ENCODE results near the gene OPCML. TPM values are rescaled to one million over a fixed set of nuclear protein-coding genes. Genes with fewer than 3 reads are reported as not detected.

Gene OPCML
- total RNA-seq, 1 experiment from 2014 or later: not detected

DNA sequence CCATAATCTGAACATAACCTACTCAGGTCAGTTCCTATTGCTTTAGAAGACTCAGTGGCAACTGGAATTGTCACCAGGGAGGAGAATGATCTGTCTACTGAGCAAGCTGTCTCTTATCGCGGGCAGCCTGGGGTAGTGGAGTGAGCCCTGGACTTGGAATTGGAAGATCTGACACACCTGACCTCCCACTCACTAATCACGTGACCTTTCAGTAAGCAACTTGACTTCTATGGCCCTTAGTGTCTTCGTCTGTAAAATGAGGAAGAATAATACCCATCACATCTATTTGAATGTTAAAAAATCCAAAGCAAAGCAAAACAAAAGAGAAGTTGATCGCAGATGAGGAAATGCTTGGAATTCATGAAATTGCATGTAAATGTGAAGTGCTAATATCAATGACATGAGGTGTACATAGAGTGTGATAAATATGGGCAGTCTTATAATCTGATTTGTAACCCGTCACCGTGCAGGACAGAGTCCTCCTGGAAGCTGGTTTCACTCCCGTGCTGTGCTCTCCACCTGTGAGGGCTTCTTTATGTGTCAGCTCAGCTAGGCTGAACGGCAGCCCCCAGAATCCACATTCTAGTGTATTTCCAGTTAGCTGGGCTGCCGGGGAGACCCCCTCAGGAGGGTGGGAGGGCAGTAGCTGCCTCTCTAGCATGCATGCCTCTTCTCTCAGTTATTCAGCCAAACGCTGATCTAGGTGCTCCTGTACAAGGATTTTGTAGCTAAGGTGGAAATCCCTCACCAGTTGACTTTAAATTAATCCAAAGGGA, 482.9 kb downstream of the OPCML start:
- Mint-ChIP-seq H3K27me3 (ENCODE audit: insufficient read depth, unreplicated experiment) (peaks cover 19% of the 10 kb centered on the region), H3K27ac (ENCODE audit: unreplicated experiment) (no peak overlapping the region), H3K36me3 (ENCODE audit: insufficient read depth, unreplicated experiment) (no peaks in the 10 kb centered on the region), H3K9me3 (ENCODE audit: unreplicated experiment) (no peaks in the 10 kb centered on the region), H3K4me1 (ENCODE audit: low read depth, unreplicated experiment) (no peaks in the 10 kb centered on the region), H3K4me3 (ENCODE audit: unreplicated experiment) (no peak overlapping the region)
- no TSS peak for BruUV-seq (replicated peaks)
- DNase-seq: no peak
- ChIA-PET CTCF (no interaction called here), POLR2A (no interaction called here)
- intact Hi-C loops (cut with micrococcal nuclease; ENCODE audit: unreplicated experiment): no loop called here
- Histone ChIP-seq H3K36me3 (ENCODE audit: control insufficient read depth, insufficient read depth, low read length) (no peaks in the 10 kb centered on the region), H3K4me1 (no peaks in the 10 kb centered on the region), H3K9me3 (no peaks in the 10 kb centered on the region), H3K27me3 (replicated peaks; ENCODE audit: control insufficient read depth, insufficient read depth, low read length) (no peaks in the 10 kb centered on the region), H3K4me3 (ENCODE audit: low read depth, low read length) (no peak overlapping the region)
- TF ChIP-seq, protein P1, sequence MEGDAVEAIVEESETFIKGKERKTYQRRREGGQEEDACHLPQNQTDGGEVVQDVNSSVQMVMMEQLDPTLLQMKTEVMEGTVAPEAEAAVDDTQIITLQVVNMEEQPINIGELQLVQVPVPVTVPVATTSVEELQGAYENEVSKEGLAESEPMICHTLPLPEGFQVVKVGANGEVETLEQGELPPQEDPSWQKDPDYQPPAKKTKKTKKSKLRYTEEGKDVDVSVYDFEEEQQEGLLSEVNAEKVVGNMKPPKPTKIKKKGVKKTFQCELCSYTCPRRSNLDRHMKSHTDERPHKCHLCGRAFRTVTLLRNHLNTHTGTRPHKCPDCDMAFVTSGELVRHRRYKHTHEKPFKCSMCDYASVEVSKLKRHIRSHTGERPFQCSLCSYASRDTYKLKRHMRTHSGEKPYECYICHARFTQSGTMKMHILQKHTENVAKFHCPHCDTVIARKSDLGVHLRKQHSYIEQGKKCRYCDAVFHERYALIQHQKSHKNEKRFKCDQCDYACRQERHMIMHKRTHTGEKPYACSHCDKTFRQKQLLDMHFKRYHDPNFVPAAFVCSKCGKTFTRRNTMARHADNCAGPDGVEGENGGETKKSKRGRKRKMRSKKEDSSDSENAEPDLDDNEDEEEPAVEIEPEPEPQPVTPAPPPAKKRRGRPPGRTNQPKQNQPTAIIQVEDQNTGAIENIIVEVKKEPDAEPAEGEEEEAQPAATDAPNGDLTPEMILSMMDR (IDR thresholded peaks at IDR 0.05; ENCODE audit: insufficient read depth in 1 of 2, low read depth in 1 of 2, low read length in 1 of 2, severe bottlenecking in 1 of 2, unreplicated experiment in 1 of 2): no peak

DNA sequence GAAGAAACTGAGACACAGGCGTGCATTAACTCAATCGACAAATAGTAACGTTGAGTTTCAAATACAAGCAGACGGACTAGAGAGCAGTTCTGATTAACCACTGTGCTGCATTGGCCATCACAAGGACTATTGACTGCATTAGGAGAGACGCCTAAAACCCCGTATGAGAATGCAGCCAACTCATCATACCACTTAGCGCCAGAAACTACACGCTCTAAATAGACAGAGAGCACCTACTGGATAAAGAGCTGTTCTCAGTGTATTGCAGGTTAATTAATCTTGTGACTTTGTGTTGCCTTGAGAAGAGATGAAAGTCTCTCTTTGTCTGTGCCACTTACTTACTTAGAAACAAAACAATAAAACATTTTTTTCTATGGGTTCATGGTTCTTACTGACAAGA, 484.0 kb downstream of the OPCML start:
- CTCF ChIA-PET: no interaction called here
- no TSS peak for BruUV-seq (replicated peaks)
- TF ChIP-seq, protein P1 (IDR thresholded peaks at IDR 0.05; ENCODE audit: insufficient read depth in 1 of 2, low read depth in 1 of 2, low read length in 1 of 2, severe bottlenecking in 1 of 2, unreplicated experiment in 1 of 2): no peak
- Histone ChIP-seq H3K4me3 (ENCODE audit: low read depth, low read length) (no peak overlapping the region), H3K4me1 (no peaks in the 10 kb centered on the region), H3K27me3 (replicated peaks; ENCODE audit: control insufficient read depth, insufficient read depth, low read length) (no peaks in the 10 kb centered on the region), H3K9me3 (no peaks in the 10 kb centered on the region), H3K36me3 (ENCODE audit: control insufficient read depth, insufficient read depth, low read length) (no peaks in the 10 kb centered on the region)
- intact Hi-C loops (cut with micrococcal nuclease; ENCODE audit: unreplicated experiment): no loop called here
- Mint-ChIP-seq H3K27me3 (ENCODE audit: insufficient read depth, unreplicated experiment) (peaks cover 27% of the 10 kb centered on the region), H3K4me1 (ENCODE audit: low read depth, unreplicated experiment) (no peaks in the 10 kb centered on the region), H3K4me3 (ENCODE audit: unreplicated experiment) (no peak overlapping the region), H3K36me3 (ENCODE audit: insufficient read depth, unreplicated experiment) (no peaks in the 10 kb centered on the region), H3K9me3 (ENCODE audit: unreplicated experiment) (no peaks in the 10 kb centered on the region), H3K27ac (ENCODE audit: unreplicated experiment) (no peak overlapping the region)
- DNase-seq: no peak
- POLR2A ChIA-PET: no interaction called here

DNA sequence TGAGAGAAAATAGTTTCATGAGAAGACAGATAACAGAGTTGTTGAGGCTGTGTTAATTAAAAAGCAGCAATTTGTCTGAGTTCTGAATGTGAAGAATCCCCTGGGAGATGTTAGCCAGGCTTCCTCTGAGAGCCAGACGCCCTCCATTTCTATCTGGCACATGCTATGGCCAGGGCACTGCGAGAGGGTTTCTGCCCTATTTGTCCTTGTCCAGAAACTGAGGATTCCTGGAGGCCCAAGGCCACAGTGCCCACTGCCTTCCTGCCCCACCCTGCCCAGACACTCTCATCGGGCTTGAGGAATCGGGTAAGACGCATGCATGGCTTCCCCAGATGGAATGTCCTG, 484.6 kb downstream of the OPCML start:
- intact Hi-C loops (cut with micrococcal nuclease; ENCODE audit: unreplicated experiment): no loop called here
- DNase-seq: no peak
- ChIA-PET POLR2A (no interaction called here), CTCF (no interaction called here)
- TF ChIP-seq, protein P1 (IDR thresholded peaks at IDR 0.05; ENCODE audit: insufficient read depth in 1 of 2, low read depth in 1 of 2, low read length in 1 of 2, severe bottlenecking in 1 of 2, unreplicated experiment in 1 of 2): no peak
- Histone ChIP-seq H3K9me3 (no peaks in the 10 kb centered on the region), H3K36me3 (ENCODE audit: control insufficient read depth, insufficient read depth, low read length) (no peaks in the 10 kb centered on the region), H3K4me1 (no peaks in the 10 kb centered on the region), H3K27me3 (replicated peaks; ENCODE audit: control insufficient read depth, insufficient read depth, low read length) (no peaks in the 10 kb centered on the region), H3K4me3 (ENCODE audit: low read depth, low read length) (no peak overlapping the region)
- Mint-ChIP-seq H3K4me3 (ENCODE audit: unreplicated experiment) (no peak overlapping the region), H3K36me3 (ENCODE audit: insufficient read depth, unreplicated experiment) (no peaks in the 10 kb centered on the region), H3K4me1 (ENCODE audit: low read depth, unreplicated experiment) (no peaks in the 10 kb centered on the region), H3K27me3 (ENCODE audit: insufficient read depth, unreplicated experiment) (peaks cover 32% of the 10 kb centered on the region), H3K9me3 (ENCODE audit: unreplicated experiment) (no peaks in the 10 kb centered on the region), H3K27ac (ENCODE audit: unreplicated experiment) (no peak overlapping the region)
- no TSS peak for BruUV-seq (replicated peaks)
